WTC11 (cell line): ENCODE results near the gene FSTL4.

ENCODE experiments used
- ELF4 ChIP-seq: sonication (generic); formaldehyde crosslinking; IDR thresholded peaks from 2 replicates; pipeline ENCODE4 v1.8.1; 2022; ENCODE audit warnings: low read depth, mild to moderate bottlenecking, moderate library complexity, missing genetic modification reagents
- ETV6 ChIP-seq: sonication (generic); formaldehyde crosslinking; IDR thresholded peaks from 2 replicates; pipeline ENCODE4 v1.8.1; 2022; ENCODE audit warnings: mild to moderate bottlenecking, missing genetic modification reagents
- GABPB1 ChIP-seq: sonication (generic); formaldehyde crosslinking; IDR thresholded peaks from 2 replicates; pipeline ENCODE4 v1.8.1; 2023; ENCODE audit warnings: mild to moderate bottlenecking, missing genetic modification reagents
- KAT7 ChIP-seq: sonication (generic); formaldehyde crosslinking; IDR thresholded peaks from 2 replicates; pipeline ENCODE4 v1.8.1; 2023; ENCODE audit warnings: missing genetic modification reagents, mild to moderate bottlenecking, borderline replicate concordance
- NR2C2 ChIP-seq: sonication (generic); formaldehyde crosslinking; IDR thresholded peaks from 2 replicates; pipeline ENCODE4 v1.8.0; 2022; ENCODE audit warnings: mild to moderate bottlenecking, missing genetic modification reagents
- ZNF121 ChIP-seq: sonication (generic); formaldehyde crosslinking; IDR thresholded peaks from 2 replicates; pipeline ENCODE4 v1.8.0; 2023; ENCODE audit warnings: missing genetic modification reagents
- ZNF232 ChIP-seq: sonication (generic); formaldehyde crosslinking; IDR thresholded peaks from 2 replicates; pipeline ENCODE4 v1.8.0; 2022; ENCODE audit warnings: mild to moderate bottlenecking, missing genetic modification reagents
- TF ChIP-seq, protein P1 (sequence below): sonication (generic); formaldehyde crosslinking; IDR thresholded peaks from 2 replicates; pipeline ENCODE4 v1.8.1; 2022; ENCODE audit warnings: low read depth, mild to moderate bottlenecking, moderate library complexity, missing genetic modification reagents, borderline replicate concordance
- TF ChIP-seq, protein P2 (sequence below): fragments of 200-600 bp; IDR thresholded peaks from 2 replicates; pipeline ENCODE4 v1.8.0; 2022; ENCODE audit warnings: antibody characterized with exemption
- TF ChIP-seq, protein P3 (sequence below): sonication (generic); formaldehyde crosslinking; IDR thresholded peaks from 2 replicates; pipeline ENCODE4 v1.8.1; 2022; ENCODE audit warnings: low read depth, missing genetic modification reagents, borderline replicate concordance
- TF ChIP-seq, protein P4 (sequence below): sonication (generic); formaldehyde crosslinking; conservative IDR thresholded peaks from 2 replicates; pipeline ENCODE4 v1.8.1; 2022; ENCODE audit warnings: mild to moderate bottlenecking, missing genetic modification reagents
- TF ChIP-seq, protein P5 (sequence below): sonication (generic); formaldehyde crosslinking; IDR thresholded peaks from 2 replicates; pipeline ENCODE4 v1.8.1; 2023; ENCODE audit warnings: mild to moderate bottlenecking, moderate library complexity, missing genetic modification reagents
- TF ChIP-seq, protein P6 (sequence below): sonication (generic); formaldehyde crosslinking; IDR thresholded peaks from 2 replicates; pipeline ENCODE4 v1.8.1; 2022; ENCODE audit warnings: missing genetic modification reagents, borderline replicate concordance
- TF ChIP-seq, protein P7 (sequence below): sonication (generic); formaldehyde crosslinking; IDR thresholded peaks from 2 replicates; pipeline ENCODE4 v1.8.0; 2022; ENCODE audit warnings: mild to moderate bottlenecking, missing genetic modification reagents

DNA sequence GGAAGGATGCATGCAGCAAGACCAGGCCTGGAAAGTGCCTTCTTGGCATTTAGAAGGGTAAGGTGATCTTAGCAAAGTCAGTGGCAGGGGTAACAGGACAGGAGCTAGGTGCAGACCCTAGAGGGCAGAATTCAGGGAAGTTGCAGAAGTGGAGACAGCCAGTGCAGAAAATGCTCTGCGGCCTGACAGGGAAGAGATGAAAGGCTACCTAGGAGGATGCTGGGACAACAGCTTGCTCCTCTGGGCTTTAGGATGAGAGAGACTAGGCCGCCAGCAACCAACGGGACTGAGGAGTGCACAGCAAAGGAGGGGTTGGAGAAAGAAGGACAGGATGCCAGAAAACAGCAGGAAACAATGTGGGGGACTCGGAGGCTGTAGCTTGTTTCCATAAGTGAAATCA is 219.9 kb downstream of the FSTL4 start:
- no peak for TF ChIP-seq ETV6 (CRISPR knock-in tag)
- TF ChIP-seq, protein P1, sequence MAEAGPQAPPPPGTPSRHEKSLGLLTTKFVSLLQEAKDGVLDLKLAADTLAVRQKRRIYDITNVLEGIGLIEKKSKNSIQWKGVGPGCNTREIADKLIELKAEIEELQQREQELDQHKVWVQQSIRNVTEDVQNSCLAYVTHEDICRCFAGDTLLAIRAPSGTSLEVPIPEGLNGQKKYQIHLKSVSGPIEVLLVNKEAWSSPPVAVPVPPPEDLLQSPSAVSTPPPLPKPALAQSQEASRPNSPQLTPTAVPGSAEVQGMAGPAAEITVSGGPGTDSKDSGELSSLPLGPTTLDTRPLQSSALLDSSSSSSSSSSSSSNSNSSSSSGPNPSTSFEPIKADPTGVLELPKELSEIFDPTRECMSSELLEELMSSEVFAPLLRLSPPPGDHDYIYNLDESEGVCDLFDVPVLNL (CRISPR knock-in tag), result no peak
- TF ChIP-seq, protein P2, sequence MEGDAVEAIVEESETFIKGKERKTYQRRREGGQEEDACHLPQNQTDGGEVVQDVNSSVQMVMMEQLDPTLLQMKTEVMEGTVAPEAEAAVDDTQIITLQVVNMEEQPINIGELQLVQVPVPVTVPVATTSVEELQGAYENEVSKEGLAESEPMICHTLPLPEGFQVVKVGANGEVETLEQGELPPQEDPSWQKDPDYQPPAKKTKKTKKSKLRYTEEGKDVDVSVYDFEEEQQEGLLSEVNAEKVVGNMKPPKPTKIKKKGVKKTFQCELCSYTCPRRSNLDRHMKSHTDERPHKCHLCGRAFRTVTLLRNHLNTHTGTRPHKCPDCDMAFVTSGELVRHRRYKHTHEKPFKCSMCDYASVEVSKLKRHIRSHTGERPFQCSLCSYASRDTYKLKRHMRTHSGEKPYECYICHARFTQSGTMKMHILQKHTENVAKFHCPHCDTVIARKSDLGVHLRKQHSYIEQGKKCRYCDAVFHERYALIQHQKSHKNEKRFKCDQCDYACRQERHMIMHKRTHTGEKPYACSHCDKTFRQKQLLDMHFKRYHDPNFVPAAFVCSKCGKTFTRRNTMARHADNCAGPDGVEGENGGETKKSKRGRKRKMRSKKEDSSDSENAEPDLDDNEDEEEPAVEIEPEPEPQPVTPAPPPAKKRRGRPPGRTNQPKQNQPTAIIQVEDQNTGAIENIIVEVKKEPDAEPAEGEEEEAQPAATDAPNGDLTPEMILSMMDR, result no peak
- TF ChIP-seq, protein P3, sequence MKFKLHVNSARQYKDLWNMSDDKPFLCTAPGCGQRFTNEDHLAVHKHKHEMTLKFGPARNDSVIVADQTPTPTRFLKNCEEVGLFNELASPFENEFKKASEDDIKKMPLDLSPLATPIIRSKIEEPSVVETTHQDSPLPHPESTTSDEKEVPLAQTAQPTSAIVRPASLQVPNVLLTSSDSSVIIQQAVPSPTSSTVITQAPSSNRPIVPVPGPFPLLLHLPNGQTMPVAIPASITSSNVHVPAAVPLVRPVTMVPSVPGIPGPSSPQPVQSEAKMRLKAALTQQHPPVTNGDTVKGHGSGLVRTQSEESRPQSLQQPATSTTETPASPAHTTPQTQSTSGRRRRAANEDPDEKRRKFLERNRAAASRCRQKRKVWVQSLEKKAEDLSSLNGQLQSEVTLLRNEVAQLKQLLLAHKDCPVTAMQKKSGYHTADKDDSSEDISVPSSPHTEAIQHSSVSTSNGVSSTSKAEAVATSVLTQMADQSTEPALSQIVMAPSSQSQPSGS (CRISPR knock-in tag), result no peak
- TF ChIP-seq, protein P4, sequence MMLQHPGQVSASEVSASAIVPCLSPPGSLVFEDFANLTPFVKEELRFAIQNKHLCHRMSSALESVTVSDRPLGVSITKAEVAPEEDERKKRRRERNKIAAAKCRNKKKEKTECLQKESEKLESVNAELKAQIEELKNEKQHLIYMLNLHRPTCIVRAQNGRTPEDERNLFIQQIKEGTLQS (CRISPR knock-in tag), result no peak
- TF ChIP-seq ZNF121, result no peak
- no peak for TF ChIP-seq GABPB1 (CRISPR knock-in tag)
- TF ChIP-seq, protein P5, sequence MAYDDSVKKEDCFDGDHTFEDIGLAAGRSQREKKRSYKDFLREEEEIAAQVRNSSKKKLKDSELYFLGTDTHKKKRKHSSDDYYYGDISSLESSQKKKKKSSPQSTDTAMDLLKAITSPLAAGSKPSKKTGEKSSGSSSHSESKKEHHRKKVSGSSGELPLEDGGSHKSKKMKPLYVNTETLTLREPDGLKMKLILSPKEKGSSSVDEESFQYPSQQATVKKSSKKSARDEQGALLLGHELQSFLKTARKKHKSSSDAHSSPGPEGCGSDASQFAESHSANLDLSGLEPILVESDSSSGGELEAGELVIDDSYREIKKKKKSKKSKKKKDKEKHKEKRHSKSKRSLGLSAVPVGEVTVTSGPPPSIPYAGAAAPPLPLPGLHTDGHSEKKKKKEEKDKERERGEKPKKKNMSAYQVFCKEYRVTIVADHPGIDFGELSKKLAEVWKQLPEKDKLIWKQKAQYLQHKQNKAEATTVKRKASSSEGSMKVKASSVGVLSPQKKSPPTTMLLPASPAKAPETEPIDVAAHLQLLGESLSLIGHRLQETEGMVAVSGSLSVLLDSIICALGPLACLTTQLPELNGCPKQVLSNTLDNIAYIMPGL, result no peak
- TF ChIP-seq NR2C2 (CRISPR knock-in tag), result no peak
- no peak for TF ChIP-seq ZNF232 (CRISPR knock-in tag)
- no peak for TF ChIP-seq KAT7 (CRISPR knock-in tag)
- TF ChIP-seq, protein P6, sequence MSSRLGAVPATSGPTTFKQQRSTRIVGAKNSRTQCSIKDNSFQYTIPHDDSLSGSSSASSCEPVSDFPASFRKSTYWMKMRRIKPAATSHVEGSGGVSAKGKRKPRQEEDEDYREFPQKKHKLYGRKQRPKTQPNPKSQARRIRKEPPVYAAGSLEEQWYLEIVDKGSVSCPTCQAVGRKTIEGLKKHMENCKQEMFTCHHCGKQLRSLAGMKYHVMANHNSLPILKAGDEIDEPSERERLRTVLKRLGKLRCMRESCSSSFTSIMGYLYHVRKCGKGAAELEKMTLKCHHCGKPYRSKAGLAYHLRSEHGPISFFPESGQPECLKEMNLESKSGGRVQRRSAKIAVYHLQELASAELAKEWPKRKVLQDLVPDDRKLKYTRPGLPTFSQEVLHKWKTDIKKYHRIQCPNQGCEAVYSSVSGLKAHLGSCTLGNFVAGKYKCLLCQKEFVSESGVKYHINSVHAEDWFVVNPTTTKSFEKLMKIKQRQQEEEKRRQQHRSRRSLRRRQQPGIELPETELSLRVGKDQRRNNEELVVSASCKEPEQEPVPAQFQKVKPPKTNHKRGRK (CRISPR knock-in tag), result no peak
- TF ChIP-seq ELF4, result no peak
- TF ChIP-seq, protein P7, sequence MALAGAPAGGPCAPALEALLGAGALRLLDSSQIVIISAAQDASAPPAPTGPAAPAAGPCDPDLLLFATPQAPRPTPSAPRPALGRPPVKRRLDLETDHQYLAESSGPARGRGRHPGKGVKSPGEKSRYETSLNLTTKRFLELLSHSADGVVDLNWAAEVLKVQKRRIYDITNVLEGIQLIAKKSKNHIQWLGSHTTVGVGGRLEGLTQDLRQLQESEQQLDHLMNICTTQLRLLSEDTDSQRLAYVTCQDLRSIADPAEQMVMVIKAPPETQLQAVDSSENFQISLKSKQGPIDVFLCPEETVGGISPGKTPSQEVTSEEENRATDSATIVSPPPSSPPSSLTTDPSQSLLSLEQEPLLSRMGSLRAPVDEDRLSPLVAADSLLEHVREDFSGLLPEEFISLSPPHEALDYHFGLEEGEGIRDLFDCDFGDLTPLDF, result no peak
